Astrocyte (in vitro differentiated cells and primary cell): ENCODE measurements around the gene IDS.
"Not testable (repeated sequence)": the region's sequence is repeated elsewhere in the genome, so short reads cannot be mapped to it uniquely, and the experiment has no call there.

ENCODE experiments used
- CTCF ChIP-seq: IDR thresholded peaks from 2 replicates; pipeline ENCODE4 v1.5.1; 2011; ENCODE audit warnings: low read depth, mild to moderate bottlenecking, inconsistent platforms, low read length, moderate library complexity; ENCODE audit not compliant: insufficient read depth
- EZH2 ChIP-seq: IDR thresholded peaks from 2 replicates; pipeline ENCODE4 v1.6.1; 2012; ENCODE audit warnings: mild to moderate bottlenecking, low read length, inconsistent platforms; ENCODE audit not compliant: insufficient read depth

DNA sequence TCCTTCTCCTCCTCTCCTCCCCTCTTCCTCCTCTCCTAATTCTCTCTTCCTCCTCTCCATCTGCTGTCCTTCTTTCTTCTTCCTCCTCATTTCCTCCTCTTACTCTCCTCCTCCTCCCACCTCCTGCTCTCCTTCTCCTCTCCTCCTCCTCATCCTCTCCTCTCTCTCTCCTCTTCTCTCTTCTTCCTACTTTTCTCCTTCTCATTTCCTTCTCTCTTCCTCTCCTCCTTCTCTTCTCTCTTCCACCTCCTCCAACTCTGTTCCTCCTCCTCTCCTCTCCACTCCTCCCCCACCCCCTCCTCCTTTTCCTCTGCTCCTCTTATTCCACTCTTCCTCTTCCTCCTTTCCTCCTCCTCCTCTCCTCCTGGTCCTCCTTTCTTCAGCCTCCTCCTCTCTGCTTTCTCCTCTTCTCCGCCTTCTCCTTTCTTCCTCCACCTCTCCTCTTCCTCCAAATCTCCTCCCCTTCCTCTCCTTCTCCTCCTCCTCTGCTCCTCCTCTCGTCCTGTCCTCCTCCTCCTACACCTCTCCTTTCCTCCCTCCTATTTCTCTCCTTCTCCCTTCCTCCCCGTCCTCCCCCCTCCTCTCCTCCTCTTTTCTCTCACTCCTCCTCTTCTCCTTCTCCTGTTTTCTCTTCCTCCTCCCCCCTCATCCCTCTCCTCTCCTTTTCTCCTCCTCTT is 30.0 kb upstream of the IDS start:
- TF ChIP-seq CTCF, EZH2: not testable (repeated sequence)
